GM21576 (cell line): ENCODE measurements around the gene RANBP1.

Source experiments
- ATAC-seq: cut with Tn5 transposase; IDR thresholded peaks from one replicate; pipeline ENCODE4 v1.9.1; 2021; ENCODE audit warnings: mild to moderate bottlenecking, moderate library complexity; ENCODE audit not compliant: unreplicated experiment

Gene RANBP1

DNA sequence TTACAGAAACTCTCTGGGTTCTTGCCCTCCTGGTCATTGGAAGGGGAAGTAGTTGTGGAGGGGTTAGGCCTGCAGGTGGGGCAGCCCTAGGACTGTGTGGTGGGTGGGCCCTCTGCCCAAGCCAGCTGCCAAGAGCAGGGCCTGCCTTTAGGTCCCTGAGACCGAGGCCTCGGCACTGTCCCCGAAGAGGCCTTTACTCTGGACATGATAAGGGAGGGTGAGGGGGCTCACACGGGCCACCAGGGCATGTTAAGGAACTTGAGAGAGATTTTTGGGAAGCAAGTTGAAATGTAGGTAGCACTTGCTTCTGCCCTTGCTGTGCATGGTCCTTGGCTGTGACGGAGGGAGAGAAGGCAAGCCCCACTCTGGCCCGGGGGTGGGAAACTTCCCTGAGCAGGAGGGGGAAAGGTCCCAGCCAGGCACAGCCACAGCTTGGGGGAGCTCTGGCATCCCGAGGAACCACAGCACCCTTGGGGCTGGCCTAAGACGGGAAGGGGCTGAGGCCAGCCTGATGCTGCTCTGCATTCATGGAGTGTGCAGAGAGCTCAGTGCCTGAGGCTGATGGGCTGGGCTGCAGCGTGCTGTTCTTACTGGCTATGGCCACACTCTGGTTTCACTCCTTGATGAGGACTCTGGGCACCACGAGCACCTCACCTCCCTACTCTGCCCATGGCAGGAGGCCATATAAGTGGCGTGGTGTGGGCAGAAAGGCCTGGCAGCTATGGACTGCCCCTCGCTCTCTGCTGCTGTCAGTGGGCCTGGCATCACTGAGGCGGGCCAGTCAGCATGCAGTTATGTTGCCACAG is 7.8 kb upstream of the RANBP1 start:
- ATAC-seq, result no peak

GRCh38 chr22:20108757-20109230 is 7.1 kb upstream of the RANBP1 start:
- no peak for ATAC-seq

GRCh38 chr22:20109411-20110358 is 6.2 kb upstream of the RANBP1 start:
- no peak for ATAC-seq

DNA sequence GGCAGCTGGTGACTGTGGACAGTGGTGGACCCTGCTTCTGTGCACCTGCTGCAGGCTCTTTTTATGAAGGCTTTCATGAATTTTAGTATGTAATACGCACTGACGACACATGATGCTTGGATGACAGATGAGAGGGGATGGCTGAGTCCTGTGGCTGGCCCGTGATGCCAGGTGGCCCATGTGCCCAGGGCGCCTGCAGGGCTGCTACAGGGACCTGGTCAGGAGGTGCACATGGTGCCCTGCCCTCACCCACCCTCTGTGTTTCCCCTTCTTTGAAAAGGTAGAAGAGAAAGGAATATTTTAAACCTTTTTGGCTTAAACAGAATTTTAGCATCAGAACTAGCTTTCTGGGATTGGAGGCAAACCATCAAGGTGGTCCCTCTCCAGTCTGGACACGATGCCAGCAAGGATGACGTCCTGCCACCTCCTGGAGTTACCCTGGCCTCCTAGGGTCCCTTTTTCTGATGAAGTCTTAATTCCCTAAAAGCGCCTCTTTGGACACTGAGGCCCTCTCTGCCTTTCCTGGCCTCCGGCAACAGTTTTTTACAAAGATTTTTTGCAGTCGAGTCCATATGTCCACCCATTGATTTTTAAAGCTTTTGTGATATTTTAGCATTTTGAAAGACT is 5.4 kb upstream of the RANBP1 start:
- no peak for ATAC-seq

DNA sequence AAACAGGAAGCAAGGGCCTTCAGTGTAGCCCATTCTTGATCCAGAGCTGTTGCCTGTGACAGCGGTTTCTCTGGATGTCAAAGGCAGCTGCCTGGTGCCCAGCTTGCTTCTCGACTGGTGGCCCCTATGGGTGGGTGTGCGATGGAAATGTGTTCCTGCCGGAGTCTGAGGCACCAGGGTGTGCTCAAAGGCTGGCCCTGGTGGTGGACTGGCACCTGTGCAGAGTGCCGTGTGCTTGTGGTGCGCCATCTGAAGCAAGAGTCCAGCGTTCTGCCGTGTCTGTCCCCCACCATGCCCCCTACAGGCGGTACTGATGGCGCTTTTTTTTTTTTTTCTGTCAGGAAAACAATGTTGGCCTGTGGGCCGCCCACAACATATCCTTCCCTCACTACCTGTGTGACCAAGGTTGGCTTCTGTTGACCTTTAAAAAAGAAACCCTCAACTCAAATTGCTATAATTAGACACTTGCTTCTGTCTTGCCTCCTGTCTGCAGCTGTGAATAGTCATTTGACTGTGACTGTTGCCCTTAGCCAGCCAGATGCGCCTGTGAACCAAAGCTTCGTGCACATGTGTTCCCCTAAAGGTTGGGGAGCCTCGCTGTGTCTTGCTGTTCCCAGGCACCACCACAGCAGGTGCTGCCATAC is 4.7 kb upstream of the RANBP1 start:
- ATAC-seq, result no peak

DNA sequence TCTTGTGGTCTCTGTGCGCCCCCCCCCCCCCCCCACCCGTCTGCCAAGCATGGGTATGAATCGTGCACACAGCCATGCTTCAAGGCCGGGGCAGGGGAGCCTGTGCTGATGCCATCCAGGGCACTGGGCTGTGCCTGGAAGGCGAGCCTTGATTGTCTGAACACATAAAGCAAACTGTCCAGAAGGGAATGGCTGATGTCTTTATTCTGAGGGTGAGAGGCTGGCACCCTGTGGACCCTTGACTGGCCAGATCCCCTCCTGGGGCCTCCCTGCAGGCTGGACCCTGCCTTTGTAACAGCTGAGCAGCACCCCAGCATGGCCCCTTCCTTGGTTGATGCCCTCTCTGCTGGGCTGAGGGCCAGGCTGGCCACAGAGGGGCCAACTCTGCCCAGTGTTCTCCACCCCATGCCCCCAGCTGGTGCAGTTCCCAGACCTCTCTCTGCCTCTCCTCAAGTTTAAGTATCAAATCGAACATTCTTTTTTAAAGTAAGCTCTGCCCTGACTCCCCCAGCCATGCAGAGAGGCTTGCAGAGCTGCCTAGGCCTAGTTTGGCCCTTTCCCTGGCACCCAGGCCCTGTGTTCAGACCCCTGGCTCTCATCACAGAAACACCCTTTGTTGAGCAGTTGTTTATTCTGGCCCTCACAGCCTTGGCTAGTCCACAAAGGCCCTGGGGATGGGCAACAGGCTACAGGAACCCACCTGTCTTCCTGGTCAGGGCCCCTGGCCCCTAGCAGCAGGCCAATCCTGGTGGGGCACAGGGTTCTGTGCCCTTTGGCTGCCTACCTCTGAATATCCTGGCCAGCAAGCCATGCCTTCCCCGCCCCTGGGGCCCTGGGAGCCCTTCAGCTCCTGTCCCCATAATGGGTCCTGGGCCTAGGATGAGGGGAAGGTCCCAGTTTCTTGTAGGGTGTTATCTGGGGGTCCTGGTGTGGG is 3.9 kb upstream of the RANBP1 start:
- no peak for ATAC-seq

GRCh38 chr22:20112623-20113511 is 3.0 kb upstream of the RANBP1 start:
- no peak for ATAC-seq

DNA sequence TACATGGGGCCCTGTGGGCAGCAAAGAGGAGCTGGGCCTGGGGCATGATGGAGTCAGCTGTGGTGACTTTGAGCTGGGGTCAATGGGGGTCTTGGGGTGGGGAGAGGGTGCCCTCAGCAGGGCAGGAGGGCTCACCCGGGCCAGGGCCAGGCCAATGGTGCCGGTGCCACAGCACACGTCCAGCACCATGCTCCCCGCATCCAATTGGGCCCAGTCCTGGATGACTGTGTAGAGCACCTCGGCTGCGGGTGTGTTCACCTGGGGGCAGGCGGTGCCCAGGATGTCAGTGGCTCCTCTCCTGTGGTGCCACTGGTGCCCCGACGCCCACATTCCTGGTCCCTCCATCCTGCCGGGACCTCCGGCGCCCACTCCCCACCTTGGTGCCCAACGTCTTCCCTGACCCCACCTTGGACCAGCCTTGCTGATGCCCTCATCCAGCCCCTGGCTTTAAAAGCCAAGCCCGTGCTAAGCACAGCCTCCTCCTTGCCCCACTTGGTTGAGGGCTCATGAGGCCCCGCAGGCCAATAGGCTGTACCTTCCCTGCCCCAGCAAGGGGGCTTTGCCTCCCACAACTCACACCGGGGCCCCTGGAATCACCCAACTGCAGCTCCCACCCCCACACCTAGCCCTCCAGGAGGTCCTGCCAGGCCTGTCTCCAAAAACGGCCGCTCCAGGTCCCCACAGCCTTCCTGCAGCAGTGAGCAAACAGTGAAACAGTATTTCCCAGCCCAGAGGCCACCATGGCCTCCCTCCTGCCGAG is 2.2 kb upstream of the RANBP1 start:
- ATAC-seq, result no peak

DNA sequence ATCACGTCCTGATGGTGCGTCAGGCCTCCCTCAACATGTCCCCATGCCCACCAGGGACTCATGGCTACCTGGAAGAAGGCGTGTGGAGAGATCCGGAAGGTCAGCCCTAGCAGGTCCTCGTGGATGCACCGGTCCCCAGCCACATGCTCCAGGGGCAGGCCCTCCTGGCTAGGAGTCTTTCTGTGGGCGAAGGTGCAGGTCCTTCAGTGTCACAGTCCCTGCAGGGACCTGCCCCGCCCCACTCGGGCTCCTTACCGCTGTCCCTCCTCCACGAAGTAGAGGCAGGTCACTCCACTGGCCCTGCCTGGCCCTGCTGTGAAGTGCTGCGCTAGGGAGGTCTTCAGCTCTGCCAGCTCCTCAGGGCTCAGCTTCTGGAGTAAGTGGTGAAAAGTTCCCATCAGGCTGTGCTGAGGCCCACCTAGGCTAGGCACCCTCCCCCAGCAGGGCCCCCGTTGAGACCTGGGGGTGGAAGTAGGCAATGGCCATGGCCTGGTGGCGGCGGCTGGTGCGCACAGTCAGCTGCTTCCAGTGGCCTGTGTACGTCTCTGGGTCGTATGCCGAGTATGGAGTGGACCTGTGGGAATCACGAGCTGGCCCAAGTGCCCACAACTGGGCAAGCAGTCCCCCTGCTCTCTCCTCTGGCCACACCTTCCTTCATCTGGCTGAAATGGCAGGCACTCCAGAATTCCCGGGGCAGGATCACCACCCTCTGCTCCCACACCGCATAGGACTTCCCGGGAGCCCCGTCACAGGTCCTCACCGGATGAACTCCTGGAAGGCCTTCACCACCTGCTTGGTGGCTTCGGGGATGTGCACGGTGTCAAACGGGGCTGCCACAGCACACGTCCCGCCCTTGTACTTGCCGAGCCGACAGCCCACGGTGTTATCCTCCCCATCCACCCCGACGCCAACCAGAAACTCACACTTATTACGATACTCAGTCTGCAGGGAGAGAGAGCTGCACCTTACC is 1.1 kb upstream of the RANBP1 start:
- ATAC-seq, result no peak

GRCh38 chr22:20116376-20116950 is 559 bp downstream of the RANBP1 start:
- ATAC-seq, result no peak

- peak; percentile 71 for ATAC-seq
Observed at GRCh38 chr22:20116951-20117632, 1.2 kb downstream of the RANBP1 start, which contains the start of gene TRMT2A. Gene TRMT2A, minus strand, starts transcription at chr22:20117226. Its CDS starts 320 bp downstream, at chr22:20116906.

GRCh38 chr22:20117633-20118299 is 1.9 kb downstream of the RANBP1 start:
- peak; percentile 17 for ATAC-seq

GRCh38 chr22:20118300-20119020 is 2.6 kb downstream of the RANBP1 start:
- ATAC-seq, result no peak

DNA sequence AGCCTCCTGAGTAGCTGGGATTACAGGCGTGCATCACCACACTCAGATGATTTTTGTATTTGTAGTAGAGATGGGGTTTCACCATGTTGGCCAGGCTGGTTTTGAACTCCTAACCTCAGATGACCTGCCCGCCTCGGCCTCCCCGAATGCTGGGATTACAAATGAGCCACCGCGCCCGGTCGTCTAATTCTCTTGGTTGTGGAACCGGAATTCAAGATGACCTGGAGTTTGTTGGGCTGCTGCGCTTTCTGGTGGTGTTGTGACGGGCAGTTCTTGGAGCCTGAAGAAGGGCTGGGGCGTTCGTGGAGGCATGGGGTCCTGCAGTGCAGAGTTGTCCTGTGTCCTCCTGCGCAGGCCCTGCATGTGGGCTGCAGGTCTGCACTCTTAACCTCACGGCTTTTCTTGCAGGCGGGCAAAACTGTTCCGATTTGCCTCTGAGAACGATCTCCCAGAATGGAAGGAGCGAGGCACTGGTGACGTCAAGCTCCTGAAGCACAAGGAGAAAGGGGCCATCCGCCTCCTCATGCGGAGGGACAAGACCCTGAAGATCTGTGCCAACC is 6.0 kb downstream of the RANBP1 start:
- ATAC-seq, result no peak
